Activated T-cell treated with anti-CD3 and anti-CD28 coated beads for 48 hours (primary cell): ENCODE measurements around the gene GASK1A.
A peak's percentile ranks its signal among the peaks of the same experiment; 100 is the strongest.

ENCODE experiments used
- DNase-seq: peaks from one replicate; pipeline ENCODE4 v3.0.0-alpha.2; 2020; ENCODE audit warnings: low read depth

The GASK1A gene

DNA sequence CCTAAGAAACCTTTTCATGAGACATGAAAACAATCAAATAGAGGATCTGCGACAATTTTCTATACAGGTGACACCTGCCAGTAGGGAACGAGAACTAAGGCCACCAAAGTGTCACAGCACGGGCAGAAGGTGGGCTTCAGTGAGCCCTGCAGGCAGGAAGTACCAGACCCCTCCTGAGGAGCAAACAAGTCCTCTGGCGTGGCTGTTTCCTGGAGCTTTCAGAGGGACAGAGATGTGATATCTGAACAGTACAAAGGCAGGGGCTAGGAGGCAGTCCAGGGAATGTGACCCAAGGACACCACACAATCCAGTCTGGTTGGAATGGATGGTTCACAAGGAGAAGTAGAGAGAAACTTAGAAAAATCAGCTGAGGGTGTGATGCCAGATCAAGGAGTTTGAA, 110.0 kb downstream of the GASK1A start:
- DNase-seq: no peak

DNA sequence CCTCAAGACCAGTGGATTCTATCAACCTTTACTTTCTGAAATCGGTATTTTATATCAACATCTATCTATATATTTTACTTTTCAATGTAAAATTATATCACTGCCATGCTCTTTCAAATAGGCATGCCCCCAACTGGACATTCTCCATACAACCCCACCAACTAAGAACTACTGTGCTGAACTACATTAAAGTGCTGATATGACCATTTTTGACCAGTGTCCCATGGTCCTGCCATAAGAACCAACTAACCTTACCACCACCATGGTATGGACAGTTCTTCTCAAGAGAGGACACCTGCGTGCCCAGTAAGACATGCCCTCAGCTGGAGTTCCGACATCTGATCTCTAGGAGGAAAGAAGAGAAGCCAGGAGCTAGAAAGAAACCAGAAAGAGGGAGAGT, 111.1 kb downstream of the GASK1A start:
- no peak for DNase-seq

DNA sequence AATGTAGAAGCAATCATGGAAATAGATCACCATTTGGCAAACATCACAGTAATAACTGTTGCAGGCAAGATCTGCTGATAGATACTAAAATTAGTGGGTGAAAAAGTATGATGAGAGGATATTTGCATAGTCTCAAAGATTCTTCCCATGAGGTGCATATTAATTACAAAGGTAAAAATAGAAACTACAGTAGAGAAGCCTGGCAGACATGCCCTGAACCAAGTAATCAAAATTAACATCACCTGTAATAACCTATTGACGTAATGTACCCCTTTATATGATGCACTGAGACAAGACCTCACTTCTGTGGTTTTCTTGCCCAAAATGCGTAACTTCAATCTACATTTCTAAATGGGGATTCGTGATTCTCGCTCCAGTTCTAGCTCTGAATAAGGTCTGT, 112.4 kb downstream of the GASK1A start:
- no peak for DNase-seq

DNA sequence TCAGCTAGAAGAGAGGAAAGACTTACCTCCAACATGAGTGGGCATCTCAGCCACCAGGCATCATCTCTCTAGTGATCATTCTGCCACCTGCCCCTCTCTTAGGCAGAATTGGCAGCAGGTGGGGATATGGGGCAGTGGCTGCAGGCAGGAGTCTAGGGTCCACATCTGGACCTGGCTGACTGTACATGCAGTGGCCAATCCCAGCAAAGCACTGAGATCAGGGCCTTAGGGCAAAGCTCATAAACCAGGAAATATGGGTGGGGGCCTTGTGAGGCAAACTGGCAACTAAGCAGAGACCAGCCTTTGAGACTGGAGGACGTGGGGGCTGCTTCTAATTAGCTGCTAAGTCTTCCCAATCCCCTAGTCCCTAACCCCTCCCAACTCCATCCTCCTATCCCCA, 113.9 kb downstream of the GASK1A start:
- no peak for DNase-seq

DNA sequence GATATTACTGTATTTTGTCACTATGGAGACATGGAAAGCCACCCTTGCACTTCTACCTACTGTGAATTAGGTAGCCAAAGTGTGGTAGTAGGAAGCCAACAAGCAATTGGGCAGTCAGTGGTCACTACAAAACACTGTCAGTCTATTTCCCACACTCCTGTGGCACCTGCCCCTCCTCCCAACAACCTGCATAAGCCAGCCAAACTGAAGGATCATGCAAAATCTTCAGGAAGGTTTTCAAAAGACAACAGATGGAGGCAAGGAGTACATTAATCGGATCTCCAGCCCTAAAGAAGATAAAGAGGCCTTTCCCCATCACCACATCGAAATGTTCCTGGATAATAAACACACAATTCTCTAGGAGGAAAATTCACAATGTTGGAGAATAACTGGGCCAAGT, 114.9 kb downstream of the GASK1A start:
- no peak for DNase-seq

DNA sequence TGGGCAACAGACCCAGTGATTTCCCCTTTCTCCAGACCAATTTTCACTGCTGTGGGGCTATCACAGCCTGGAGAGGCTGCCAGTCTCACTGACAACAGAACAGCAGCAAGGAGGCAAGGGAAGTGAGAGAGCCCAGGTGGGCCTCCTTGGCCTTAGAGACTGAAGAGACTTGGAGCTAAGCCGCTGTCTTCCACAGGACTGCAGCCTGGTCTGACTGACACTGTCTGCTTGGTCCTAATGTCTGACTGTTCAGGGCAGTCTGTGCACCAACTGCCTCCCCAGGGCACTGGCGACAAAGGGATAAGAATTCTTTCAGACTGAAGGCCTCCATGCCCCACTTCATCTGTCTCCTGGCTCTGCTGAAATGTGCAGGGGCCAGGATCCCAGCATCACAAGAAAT, 115.3 kb downstream of the GASK1A start:
- DNase-seq: no peak

DNA sequence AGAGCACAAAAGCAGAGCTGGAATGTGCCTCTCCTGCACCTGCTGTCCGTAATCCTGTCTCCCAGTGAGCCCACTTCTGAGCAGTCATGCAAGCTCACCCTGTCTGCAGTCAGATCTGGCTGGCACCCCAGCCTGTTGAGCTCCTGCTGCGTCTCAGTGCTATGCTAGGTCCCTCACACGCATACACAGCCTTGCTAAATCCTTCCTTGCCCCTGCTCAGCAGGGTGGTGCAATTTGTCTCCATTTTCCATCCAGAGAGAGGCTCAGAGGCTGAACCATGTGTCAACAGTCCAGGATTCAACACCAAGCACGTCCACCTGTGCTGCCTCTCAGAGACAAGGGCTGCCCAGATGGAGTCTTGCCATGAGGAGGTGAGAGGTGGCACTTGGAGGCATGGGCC, 115.7 kb downstream of the GASK1A start:
- no peak for DNase-seq

DNA sequence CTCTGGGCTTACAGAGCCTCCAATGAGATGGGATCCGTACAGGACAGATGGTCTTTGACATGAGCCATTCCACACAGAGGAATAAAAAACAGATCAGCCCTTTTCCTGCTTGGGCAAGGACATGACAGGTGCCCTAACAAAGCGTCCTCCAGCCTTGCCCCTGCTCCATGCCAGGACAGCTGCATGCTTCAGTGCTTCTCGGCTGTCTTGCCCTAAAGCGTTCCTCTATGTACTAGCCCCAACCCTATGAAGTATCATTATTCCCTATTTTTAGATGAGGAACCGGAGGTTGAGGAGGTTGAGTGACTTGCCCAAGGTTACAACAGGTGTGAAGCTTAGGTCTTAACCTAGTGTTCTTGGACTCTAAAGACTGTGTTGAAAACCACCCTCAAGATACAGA, 116.3 kb downstream of the GASK1A start:
- DNase-seq: no peak

DNA sequence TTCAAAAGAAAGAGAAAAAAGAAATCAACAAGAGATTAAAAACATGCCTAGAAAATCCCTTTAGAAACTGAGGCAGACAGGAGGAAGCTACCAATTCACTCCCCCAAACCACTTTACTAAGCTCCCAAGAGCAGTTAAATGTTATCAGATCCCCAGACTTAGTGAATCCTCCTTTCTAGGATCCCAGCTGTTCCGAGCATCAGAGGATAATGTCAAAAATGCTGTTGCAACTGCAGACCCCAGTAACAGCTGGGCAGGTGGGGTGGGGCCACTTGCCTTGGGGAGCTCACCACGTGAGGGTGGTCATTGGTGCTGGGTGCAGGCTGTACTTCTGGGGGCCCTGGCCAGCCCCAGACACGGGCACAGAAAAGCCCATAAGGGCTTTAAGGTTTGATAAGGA, 117.7 kb downstream of the GASK1A start:
- DNase-seq: no peak

DNA sequence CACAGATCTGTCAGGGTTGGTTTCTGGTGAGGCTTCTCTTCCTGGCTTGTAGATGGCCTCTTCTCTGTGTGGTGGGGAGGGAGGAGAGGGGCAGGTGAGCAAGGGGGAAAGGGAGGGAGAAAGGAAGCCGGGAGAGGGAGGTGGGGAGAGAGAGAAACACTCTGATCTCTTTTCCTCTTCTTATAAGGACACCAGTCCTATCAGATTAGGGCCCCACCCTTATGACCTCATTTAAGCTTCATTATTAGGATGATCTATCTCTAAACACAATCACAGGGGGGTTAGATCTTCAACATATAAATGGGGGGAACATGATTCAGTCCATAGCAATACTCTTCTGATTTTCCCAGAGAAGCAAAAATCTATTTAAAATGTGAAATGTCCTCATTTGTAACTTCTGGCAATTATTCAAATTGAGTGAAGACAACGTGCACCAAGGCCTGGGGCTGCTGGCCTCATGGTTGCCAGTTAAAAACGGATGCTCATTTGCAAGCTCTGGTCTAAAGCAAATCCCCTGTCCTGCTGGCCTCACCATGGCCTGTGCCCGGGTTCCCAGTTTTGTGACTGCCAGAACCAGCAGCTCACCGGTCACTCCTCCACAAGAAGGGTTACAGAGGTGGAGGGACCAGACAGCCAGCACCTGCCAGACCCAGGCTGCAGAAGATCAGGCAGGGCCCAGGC, 118.4 kb downstream of the GASK1A start:
- DNase-seq: no peak

DNA sequence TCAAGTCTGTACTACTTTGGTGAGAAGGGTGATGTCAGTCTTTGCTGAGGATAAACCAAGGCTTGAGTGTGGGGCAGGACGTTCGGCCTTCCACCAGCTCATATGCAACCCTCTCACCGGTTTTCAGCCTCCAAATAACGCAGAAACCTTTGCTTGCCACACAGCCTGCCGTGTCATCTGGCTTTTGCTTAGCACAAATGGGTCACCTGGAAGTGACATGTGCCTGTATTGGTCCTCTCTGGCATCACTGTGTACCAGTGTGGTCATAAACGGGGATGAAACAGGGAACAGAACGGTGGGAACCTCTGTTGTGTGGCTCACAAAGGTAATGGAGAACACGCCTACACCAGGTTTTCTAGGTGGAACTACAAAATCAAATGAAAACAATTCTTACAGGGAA, 119.7 kb downstream of the GASK1A start:
- no peak for DNase-seq

DNA sequence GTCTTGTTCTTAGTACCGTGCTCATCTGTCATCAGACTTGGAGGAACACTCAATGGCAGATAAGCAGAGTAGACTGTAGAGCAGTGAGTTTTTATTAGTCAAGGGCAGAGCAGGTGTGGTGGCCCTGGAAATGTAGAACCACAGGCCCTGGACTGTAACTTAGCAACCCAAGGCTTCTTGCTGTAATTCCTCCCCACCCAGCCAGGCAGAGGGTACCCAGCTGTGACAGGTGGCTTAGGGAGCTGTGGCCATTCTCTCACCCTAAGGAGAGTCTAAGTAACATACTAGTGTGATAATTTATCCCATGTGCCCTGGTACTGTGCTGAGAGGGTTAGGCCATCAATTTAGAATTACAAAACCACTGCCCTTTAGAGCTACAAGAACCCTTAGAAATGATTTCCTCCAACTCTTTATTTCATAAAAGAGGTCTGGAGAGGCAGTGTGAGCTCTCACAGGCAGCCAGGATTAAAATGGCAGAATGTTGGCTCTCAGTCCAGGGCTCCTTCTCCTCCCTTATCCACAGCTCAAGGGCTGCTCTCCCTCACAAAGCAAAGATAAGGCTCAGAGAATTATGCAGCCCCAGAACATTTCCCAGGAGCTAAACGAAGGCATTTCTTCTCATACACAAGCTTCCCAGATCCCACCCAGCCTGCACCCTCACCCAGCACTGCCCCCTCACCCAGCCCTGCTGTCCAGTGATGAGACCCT, 123.8 kb downstream of the GASK1A start:
- no peak for DNase-seq

DNA sequence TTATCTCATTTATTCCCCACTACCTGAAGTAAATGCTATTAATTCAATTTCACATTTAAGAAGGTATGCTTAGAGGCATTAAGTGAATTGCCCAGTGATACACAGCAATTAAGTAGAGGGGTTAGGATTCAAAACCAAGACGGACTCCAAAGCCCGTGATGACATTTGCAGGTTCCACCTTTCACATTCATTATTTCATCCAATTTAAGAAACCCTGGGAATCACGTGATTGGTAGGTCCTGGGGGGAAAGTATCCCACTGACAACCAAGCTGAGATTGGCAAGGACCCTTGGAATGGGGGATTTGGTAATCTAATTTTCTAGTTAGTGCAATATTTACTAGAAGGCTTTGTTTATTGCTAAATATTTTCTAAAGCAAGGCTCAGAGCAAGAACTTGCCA, 124.9 kb downstream of the GASK1A start:
- DNase-seq: no peak

DNA sequence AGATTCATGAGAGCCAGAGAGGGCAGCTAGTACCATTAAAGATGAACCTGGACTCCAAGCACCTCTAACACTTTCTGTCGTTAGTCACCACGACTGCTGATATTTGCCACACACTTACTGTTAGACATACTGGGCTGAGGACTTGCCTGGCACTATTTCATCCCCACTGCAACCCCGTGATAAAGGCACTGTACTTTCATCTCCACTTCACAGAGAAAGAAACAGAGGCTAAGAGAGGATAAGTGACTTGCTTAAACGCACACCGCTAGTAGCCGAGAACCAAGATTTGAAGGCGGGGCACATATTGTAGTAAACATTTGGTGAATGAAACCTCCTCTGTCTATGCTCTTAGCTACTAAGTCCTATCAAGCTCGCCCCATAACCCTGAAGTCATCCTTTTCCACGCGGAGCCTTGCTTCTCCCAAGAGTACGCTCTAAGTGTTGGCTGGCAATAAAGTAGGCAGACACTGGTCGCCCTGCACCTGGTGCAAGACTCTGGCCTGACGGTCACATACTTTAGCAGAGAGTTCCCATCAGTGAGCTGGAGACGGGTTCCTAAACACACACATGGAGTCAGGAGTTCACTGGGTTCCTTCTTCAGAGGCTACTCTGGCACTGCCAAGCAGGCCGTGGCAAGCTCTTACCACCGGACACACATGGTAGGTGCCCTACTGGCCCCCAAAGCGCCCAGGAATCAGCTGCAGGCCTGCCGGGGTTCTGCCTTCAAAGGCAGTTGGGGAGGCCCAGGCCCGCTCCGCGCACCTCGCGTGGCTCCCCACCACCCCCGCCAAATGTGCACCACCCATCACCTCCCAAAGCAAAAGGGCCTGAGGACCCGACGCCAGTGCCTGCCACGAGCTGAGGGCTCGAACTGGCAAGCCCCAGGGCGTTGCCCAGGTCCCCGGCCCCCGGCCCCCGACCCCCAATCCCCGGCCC, 125.8 kb downstream of the GASK1A start:
- DNase-seq: no peak

DNA sequence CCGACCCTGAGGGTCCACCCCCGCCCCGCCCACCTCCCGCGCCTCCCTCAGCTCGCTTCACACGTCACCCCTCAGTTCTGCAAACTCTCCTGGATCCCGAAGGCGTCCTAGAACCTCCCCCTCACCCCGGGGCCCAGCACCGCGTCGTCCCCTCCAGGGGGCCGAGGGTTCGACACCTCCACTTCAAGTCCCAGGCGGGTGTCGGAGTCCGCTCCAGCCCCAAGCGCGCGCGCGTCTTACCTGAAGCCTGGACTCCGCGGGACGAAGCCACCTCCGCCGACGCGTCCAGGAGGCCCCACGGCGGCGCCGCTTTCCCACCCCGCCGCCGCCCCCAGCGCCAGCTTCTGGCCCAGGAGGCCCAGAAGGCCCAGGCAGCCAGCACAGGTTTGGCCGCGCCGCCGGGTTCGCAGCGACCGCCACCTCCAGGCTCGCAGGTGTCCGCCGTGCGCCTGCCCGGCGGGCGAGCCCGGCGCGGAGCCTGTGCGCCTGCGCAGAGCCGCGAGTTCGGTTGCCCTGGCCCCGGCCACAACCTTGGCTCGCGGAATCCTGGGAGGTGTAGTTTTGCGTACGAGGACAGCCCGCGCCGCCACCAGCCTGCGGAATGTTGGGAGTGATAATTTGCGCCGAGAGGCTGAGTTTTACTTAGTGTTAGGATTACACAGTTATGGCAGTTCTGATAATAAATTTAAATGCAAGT, 126.6 kb downstream of the GASK1A start, which contains the start of gene POMGNT2:
TSS of gene POMGNT2 (minus strand) at position 484 of the 697 bp plus-strand sequence. CDS start 24,648 bp downstream, outside the sequence.
- peak; percentile 88 for DNase-seq

DNA sequence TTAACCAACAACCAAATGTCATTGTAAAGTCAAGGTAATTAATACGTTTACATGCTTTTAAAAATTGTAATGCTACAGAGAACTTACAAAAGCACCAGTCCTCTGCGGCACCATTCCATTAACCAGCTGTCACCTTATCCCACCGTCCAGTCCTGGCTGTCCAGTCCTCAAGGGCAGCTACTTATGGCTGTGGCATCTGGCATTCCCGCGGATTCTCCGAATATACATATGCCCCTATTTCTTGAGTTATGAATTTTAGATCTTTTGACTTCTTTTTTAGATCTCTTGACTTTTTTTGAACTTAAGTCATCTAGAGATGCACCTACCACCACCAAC, 127.2 kb downstream of the GASK1A start:
- no peak for DNase-seq
